GM12865 (cell line): Measurements from ENCODE around the gene PRR20D.
"Not testable (repeated sequence)": the region's sequence is repeated elsewhere in the genome, so short reads cannot be mapped to it uniquely, and the experiment has no call there.

Experiments used
- DNase-seq: peaks from one replicate; pipeline ENCODE4 v3.0.0; 2010; ENCODE audit warnings: low read depth
- H3K4me3 ChIP-seq: 2 replicates; pipeline ENCODE4 v1.5.1; 2011; ENCODE audit warnings: mild to moderate bottlenecking, low read depth, low read length, control low read depth
- CTCF ChIP-seq: IDR thresholded peaks from 2 replicates; pipeline ENCODE4 v1.5.1; 2011; ENCODE audit warnings: low read length, control low read depth, low read depth, inconsistent platforms; ENCODE audit not compliant: insufficient read depth; ENCODE audit errors: missing control alignments

PRR20D gene

DNA sequence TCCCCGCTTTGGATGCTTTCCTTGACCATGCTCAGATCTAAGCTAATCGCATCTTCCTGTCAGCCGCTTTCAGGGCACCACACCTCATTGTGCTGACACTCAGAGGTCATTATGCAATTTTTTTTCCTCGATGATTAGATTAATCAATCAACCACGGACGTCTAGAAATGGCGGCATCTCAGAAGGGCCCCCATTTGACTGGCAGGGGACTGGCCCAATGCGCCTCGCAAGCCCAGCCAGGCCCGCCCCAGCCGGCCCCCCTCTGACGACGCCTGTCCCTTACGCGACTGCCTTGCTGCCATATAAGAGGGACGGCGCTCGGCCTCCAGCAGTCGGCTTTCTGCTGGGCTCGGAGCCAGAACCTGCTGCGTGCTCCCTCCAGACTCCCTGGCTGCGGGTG lies 6.5 kb downstream of the PRR20D start, which contains the start of gene PRR20E:
Gene PRR20E (plus strand): TSS at position 301 of the 400 bp plus-strand sequence. CDS start 387 bp downstream, outside the sequence.
- DNase-seq, H3K4me3 ChIP-seq: not testable (repeated sequence)

GRCh38 chr13:57191667-57192066 lies 31.2 kb downstream of the PRR20D start:
- TF ChIP-seq CTCF = no peak
- DNase-seq = no peak
- H3K4me3 ChIP-seq = no peak overlapping the region

GRCh38 chr13:57212989-57213388 lies 52.6 kb downstream of the PRR20D start:
- no peak for TF ChIP-seq CTCF
- no peak overlapping the region for H3K4me3 ChIP-seq
- DNase-seq = no peak
